ENCODE data around the gene SMIM33. TPM values are rescaled to one million over a fixed set of nuclear protein-coding genes. Genes with fewer than 3 reads are reported as not detected.

Gene SMIM33
- total RNA-seq: under 1 TPM in 1 of 5 donors, not detected in 4; 0.87 TPM
- under 1 TPM in 2 of 3 donors, not detected in 1; 0.13 to 0.46 TPM for polyA plus RNA-seq
- long read RNA-seq, donor 1: 0 reads
- long read RNA-seq, donor 2: 0 reads
- long read RNA-seq, donor 3: 0 reads
- long read RNA-seq, donor 4: 0 reads
- long read RNA-seq, donor 5: 0 reads
- long read RNA-seq, donor 6: 0 reads
- long read RNA-seq, donor 7, partial matches to known transcripts: 0 of 1 reads
- long read RNA-seq, donor 7, other reads (novel, unspliced or antisense): 0 of 1 reads
- long read RNA-seq, donor 8: 0 reads
- long read RNA-seq, donor 9: 0 reads
- long read RNA-seq, donor 10: 0 reads

- Histone ChIP-seq H3K4me1 (peaks cover 0 to 41% (median 17%) of the 10 kb centered on the region in 4 donors), H3K27me3 (no peaks in the 10 kb centered on the region), H3K9me3 (no peaks in the 10 kb centered on the region), H3K27ac (peak within 1 kb of the TSS in 3 of 5 donors; percentile 0 to 41 (median 41)), H3K4me3 (no peak within 1 kb of the TSS), H3K36me3 (peaks cover 0 to 11% (median 6%) of the 10 kb centered on the region in 4 donors)
- intact Hi-C loops (cut with DNase I; ENCODE audit: low total_unique reads): no loop called here
- no peak for TF ChIP-seq POLR2AphosphoS5 (IDR thresholded peaks at IDR 0.05)
- TF ChIP-seq EP300 (IDR thresholded peaks at IDR 0.05): no peak
- no peak for TF ChIP-seq POLR2A (IDR thresholded peaks at IDR 0.05)
- TF ChIP-seq CTCF (IDR thresholded peaks at IDR 0.05): no peak
- WGBS, 5 donors: 20 to 38% (median 30%) methylated on average over 4 to 9 of the region's 9 CpGs
- DNase-seq: peak; percentile 30 to 36
Measured at GRCh38 chr5:139470821-139471300, at the start of gene SMIM33. Gene SMIM33 (plus strand): TSS chr5:139471004. CDS start chr5:139471122, 118 bp downstream.

GRCh38 chr5:139422307-139422893 lies 48.4 kb upstream of the SMIM33 start:
- peak in 5 of 7 experiments; percentile 64 to 79 (median 71) for TF ChIP-seq CTCF (IDR thresholded peaks at IDR 0.05)
- no peak for TF ChIP-seq EP300 (IDR thresholded peaks at IDR 0.05)
- peak in 2 of 3 donors; percentile 12 to 41 for TF ChIP-seq POLR2AphosphoS5 (IDR thresholded peaks at IDR 0.05)
- no peak for TF ChIP-seq POLR2A (IDR thresholded peaks at IDR 0.05)
- Histone ChIP-seq H3K27ac (no peak overlapping the region), H3K4me3 (no peak overlapping the region), H3K36me3 (peaks cover 13 to 86% (median 69%) of the 10 kb centered on the region in 4 donors), H3K9me3 (no peaks in the 10 kb centered on the region), H3K27me3 (no peaks in the 10 kb centered on the region), H3K4me1 (peaks cover 0 to 14% (median 4%) of the 10 kb centered on the region in 4 donors)
- 34 to 44% (median 41%) methylated on average over 5 of the region's 5 CpGs for WGBS, 5 donors
- intact Hi-C loops (cut with DNase I; ENCODE audit: low total_unique reads): loop anchor here (5.0 kb wide), 1 partner anchor 90 kb away; no protein-coding TSS in a partner anchor
- peak in 1 of 2 donors; percentile 89 for DNase-seq

GRCh38 chr5:139425497-139425896 lies 45.3 kb upstream of the SMIM33 start:
- Histone ChIP-seq H3K27ac (no peak overlapping the region), H3K4me3 (no peak overlapping the region), H3K27me3 (no peaks in the 10 kb centered on the region), H3K9me3 (no peaks in the 10 kb centered on the region), H3K36me3 (peaks cover 10 to 78% (median 63%) of the 10 kb centered on the region in 4 donors), H3K4me1 (no peaks in the 10 kb centered on the region)
- TF ChIP-seq POLR2A (IDR thresholded peaks at IDR 0.05) (no peak), POLR2AphosphoS5 (IDR thresholded peaks at IDR 0.05) (no peak), EP300 (IDR thresholded peaks at IDR 0.05) (no peak), CTCF (IDR thresholded peaks at IDR 0.05) (no peak)
- DNase-seq: no peak
- WGBS, 5 donors: 91 to 97% (median 93%) methylated on average over 5 of the region's 5 CpGs
- intact Hi-C loops (cut with DNase I; ENCODE audit: low total_unique reads): no loop called here

GRCh38 chr5:139426203-139426885 lies 44.5 kb upstream of the SMIM33 start:
- WGBS, 5 donors: 66 to 85% (median 79%) methylated on average over 8 of the region's 8 CpGs
- intact Hi-C loops (cut with DNase I; ENCODE audit: low total_unique reads): no loop called here
- Histone ChIP-seq H3K36me3 (peaks cover 10 to 78% (median 58%) of the 10 kb centered on the region in 4 donors), H3K9me3 (no peaks in the 10 kb centered on the region), H3K4me3 (no peak overlapping the region), H3K27ac (no peak overlapping the region), H3K27me3 (no peaks in the 10 kb centered on the region), H3K4me1 (no peaks in the 10 kb centered on the region)
- no peak for TF ChIP-seq POLR2A (IDR thresholded peaks at IDR 0.05)
- TF ChIP-seq CTCF (IDR thresholded peaks at IDR 0.05): no peak
- no peak for TF ChIP-seq POLR2AphosphoS5 (IDR thresholded peaks at IDR 0.05)
- DNase-seq: no peak
